GM18502 (cell line): ENCODE results near the gene PPP2R3B.
"Not testable (repeated sequence)": the region's sequence is repeated elsewhere in the genome, so short reads cannot be mapped to it uniquely, and the experiment has no call there.

Experiments
- ATAC-seq: cut with Tn5 transposase; IDR thresholded peaks from one replicate; pipeline ENCODE4 v1.9.1; 2021; ENCODE audit warnings: mild to moderate bottlenecking; ENCODE audit not compliant: unreplicated experiment, poor library complexity

The PPP2R3B gene

DNA sequence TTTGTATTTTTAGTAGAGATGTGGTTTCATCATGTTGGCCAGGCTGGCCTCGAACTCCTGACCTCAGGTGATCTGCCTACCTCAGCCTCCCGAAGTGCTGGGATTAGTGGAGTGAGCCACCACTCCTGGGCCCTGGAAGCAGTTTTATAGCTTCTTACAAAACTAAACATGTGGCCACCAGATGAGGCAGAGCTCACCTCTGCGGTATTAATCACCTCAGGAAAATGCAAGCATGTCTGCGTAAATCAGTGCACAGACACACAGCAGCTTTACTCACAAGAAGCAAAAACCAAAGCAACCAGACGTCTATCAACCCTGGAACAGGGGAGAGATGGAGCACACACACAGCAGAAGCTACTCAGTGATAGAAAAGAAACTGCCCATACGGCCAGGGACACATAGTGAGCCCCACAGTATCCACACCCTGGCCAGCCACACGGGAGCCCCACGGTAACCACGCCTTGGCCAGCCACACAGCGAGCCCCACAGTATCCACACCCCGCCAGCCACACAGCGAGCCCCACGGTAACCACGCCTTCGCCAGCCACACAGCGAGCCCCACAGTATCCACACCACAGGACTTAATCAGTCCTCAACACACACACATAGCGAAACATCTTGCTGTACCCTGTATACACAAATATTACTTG lies 30.2 kb downstream of the PPP2R3B start:
- no peak for ATAC-seq

DNA sequence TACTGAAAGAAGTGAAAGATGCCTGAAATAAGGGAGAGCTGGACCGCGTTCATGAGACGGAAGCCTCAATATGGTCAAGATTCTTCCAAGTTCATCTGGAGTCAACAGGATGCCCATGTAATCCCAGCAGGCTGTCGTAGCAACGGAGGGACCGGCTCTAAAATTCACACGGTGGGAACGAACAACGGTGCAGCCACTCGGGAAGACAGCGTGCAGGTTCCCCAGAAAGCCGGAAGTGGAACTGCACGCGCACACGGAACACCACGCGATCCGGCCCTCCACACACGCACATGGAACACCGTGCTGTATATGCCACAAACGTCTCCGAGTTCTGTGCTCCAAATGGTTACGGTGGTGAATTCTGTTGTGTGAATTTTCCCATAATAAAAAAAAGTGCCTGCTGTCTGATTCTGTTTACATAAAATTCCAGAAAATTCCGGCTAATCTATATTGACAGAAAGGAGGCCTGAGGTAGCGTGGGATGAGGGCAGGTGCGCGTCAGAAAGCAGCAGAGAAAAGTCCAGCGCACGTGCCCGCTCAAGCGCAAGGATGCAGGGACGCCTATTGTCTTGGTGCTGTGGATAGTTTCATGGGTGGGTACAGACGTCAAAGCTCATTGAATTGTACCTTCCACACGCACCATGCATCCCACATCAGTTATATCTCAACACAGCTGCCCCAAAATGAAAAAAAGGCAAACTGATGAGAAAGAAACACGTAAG lies 31.2 kb downstream of the PPP2R3B start:
- no peak for ATAC-seq

DNA sequence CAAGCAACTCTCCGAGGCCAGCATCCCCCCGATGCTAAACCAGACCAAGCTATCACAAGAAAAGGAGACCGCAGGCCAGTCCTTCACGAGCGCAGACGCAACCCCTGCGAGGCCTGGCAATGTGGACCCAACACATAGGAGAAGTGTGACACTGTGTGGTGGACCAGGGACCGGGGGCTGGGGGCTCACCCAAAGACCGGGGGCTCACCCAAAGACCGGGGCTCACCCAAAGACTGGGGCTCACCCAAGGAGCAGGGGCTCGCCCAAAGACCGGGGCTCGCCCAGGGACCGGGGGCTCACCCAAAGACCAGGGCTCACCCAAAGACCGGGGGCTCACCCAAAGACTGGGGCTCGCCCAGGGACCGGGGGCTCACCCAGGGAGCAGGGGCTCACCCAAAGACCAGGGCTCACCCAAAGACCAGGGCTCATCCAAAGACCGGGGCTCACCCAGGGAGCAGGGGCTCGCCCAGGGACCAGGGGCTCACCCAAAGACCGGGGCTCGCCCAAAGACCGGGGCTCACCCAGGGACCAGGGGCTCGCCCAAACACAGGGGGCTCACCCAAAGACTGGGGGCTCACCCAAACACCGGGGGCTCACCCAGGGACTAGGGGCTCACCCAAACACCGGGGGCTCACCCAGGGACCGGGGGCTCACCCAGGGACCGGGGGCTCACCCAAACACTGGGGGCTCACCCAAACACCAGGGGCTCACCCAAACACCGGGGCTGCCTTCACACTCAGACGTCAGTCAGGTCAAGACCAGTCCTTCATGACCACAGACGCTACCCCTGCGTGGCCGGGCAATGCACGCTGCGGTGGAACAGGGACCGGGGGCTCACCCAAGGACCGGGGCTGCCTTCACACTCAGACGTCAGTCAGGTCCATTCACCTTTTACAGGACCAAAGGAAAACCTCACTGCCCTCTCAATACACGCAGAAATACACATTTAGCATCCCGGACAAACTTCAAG lies 32.9 kb downstream of the PPP2R3B start:
- ATAC-seq, result no peak

DNA sequence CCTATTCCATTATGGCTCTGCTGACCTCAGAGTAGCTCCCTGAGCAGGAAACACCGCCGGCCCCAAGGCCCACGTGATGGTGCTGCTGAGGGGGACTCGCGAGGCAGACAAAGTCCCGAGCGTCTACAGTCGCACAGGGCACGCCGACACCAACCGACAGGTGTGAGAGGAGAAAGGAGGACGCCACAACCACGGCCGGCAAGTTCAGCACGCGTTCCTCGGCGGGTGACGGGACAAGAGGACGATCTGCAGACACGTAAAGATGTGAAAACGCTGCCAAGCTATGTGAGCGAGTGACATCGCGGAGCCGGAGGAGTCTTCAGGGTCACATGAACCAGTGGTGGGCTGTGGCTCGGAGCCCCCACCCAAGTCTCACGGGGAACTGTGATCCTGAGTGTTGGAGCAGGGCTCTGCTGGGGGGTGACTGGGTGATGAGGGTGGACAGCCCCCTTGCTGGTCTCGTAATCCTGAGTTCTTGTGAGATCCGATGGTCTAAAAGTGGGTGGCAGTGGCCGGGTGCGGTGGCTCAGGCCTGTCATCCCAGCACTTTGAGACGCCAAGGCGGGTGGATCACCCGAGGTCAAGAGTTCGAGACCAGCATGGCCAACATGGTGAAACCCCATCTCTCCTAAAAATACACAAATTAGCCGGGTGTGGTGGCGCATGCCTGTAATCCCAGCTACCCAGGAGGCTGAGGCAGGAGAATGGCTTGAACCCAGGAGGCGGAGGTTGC lies 34.0 kb downstream of the PPP2R3B start:
- no peak for ATAC-seq

DNA sequence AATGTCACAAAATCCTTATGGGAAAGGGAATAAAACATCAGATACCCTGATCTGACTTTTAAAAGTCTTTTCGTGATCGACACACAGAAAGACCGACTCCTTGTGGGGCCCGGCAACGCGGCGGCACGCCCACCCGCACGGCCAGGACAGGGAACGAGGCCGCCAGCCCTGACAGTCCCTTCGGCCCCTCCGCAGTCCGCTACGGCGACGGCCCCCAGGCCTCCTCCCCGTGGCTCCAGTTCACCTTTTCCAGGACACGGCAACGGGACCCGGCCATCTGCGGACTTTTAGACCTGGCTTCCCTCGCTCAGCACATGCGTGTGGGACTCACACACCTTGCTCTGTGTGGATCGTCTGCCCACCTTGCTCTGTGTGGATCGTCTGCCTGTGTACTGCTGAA lies 34.5 kb downstream of the PPP2R3B start:
- ATAC-seq, result no peak

DNA sequence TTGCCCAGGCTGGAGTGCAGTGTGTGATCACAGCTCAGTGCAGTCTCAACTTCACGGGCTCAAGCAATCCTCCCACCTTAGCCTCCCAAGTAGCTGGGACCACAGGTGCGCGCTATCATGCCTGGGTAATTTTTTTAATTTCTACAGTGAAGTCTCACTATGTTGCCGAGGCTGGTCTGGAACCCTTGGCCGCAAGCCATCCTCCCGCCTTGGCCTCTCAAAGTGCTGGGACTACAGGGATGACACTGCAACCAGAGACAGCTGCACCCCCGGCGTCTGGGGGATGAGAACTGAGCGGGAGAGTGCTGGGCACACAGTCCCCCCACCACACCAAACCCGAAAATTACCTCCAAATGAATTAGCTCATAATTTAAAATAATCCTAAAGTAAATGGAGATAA lies 35.0 kb downstream of the PPP2R3B start:
- ATAC-seq, result no peak

DNA sequence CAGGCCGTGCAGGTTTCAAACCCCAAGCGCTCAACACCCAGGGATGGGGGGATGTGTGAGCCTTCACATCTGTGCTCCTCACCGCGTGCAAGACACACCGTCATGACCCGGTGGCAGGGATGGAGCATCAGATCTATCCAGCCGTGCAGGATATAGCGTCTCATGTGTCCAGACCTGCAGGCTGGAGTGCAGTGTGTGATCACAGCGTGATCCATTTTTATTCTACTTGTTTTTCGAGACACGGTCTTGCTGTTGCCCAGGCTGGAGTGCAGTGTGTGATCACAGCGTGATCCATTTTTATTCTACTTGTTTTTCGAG lies 35.4 kb downstream of the PPP2R3B start:
- not testable (repeated sequence) for ATAC-seq

DNA sequence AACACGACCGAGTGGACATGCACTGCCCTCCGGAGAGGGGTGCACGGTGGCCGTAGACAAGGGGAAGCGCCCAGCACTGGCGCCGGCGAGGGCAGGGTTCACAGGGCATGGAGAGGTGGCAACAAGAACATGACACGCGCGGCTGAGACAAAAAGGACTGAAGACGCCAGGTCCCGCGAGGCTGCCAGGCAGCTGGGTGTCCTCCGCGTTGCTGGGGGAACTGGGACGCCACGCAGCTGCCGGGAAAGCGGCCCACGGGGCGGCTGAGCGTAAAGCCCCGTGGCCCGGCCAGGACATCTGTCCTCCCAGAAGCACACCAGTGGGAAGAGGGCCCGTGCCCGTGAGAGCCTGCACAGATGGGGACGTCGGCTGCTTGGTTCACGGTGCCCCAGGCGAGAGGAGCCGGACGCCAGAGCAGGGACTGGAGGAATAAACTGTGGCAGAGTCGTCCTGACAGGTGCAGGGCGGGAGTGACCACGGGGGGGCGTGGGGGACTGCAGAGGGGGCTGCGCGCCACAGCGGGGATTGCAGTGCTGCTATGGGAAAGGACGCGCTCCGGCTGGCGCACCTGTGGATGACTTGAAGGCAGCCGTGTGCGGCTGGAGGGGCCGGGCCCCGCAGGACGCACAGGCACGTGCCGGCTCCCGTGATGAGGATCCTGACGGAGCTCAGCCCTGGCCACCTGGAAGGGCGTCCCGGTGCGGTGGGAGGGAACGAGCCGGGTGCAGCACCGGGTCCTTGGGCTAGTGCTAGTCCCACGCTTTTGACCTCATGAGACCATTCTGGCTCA lies 36.0 kb downstream of the PPP2R3B start:
- no peak for ATAC-seq

DNA sequence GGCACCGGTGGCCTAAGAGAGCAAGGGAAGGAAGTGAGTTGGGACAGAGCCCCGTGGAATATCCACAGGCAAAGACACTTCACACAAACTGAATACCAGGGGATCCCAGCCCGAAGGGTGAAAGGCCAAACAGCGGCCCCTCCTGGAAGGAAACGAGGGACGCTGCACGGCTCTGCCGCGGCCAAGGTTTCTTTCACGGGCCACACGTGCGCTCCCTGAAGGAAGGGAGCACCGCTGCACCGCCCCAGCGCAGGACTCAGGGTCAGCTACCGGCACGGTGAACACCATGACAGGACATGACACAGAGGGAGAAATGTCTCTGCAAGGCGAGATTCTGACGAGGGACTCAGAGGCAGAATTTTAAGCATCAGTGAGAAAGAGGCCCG lies 36.6 kb downstream of the PPP2R3B start:
- ATAC-seq, result no peak

DNA sequence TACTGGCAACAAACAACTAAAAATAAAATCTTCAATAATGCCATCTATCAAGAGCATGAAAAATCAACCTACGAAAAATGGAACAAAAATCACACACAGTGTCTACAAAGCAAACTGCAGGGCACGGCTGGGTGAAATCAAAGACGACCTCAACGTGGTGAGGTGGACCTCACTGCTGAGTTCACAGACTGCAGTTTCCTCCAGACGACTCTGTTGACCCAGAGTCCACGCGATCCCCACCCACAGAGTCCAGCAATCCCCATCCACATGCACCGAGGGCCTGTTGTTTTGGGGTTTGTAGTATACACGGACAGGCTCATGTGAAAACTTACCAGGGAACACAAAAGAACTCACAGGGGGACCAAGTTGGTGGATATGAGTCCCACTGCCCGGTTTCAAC lies 37.0 kb downstream of the PPP2R3B start:
- no peak for ATAC-seq

DNA sequence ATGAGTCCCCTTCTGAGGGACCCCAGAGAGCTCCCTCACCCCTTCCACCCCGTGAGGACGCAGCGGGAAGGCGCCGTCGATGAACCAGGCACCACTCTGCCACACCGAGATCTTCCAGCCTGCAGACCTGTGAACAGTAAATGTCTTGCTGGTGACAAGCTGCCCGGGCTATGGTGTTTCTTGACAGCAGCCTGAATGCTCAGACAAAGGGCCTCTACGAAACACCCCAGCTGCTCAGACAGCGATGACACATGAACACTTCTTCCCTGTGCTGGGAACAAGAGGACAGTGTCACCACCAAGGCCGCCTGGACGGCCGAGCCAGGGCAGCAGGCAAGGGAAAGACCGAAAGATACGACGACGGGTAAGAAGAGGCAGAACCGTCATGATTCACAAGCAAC lies 37.5 kb downstream of the PPP2R3B start:
- no peak for ATAC-seq

DNA sequence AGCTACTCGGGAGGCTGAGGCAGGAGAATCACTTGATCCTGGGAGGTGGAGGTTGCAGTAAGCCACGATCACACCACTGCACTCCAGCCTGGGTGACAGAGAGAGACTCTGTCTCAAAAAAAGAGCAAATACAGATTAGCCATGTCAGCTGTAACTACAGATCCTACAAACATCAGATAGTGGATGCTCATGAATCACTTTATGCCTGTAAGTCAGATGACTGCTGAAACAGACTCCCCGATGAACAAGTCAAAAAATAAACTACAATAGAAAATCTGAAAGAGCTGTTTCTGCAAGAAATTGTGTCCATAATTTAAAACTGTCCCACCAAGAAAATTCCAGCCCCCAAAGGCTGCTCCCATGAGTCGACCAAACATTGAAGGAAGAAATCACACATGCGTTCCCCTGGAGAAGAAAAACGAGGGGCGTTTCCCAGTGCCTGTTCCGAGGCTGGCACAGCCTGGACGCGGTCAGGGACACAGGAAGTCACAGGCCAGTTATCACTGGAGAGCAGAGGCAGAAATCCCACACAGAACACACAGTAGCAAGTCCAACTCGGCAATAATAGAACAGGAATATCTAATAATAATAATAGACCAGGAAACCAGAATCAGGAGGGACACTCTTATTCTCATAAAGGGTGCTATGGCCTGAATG lies 38.1 kb downstream of the PPP2R3B start:
- no peak for ATAC-seq

DNA sequence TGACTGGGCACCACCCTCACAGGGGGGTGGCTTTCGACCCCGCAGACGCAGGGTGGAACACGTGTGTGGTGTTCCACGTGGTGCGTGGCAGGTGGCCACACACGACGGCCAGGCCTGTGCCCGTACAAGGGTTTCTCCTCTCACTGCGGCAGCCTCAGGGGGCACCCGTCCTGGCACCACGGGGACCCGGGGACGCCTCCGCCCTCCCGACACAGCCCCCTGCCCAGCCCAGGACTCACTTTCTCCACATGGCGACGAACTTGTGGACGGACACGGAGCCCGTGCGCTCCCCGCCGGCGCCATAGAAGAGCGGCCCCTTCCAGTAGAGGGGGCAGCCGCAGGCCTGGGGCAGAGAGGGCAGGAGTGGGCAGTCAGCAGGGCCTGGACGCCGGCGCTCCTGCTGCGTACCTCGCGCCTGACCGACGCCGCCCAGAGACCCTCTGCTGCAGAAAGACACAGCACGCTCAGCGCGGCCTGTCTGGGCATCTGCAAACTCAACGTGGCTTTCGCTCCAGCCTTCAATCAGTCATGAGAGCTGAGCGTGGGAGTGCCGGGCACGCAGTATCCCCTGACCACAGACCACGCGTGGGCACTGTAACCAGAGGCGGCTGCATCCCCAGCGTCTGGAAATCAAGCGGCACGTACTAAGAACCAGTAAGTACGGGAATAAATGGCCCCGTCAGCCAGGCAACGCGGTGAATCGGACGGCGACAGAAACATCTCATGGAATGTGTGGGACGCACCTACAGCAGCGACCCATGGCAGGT lies 39.2 kb downstream of the PPP2R3B start:
- no peak for ATAC-seq

DNA sequence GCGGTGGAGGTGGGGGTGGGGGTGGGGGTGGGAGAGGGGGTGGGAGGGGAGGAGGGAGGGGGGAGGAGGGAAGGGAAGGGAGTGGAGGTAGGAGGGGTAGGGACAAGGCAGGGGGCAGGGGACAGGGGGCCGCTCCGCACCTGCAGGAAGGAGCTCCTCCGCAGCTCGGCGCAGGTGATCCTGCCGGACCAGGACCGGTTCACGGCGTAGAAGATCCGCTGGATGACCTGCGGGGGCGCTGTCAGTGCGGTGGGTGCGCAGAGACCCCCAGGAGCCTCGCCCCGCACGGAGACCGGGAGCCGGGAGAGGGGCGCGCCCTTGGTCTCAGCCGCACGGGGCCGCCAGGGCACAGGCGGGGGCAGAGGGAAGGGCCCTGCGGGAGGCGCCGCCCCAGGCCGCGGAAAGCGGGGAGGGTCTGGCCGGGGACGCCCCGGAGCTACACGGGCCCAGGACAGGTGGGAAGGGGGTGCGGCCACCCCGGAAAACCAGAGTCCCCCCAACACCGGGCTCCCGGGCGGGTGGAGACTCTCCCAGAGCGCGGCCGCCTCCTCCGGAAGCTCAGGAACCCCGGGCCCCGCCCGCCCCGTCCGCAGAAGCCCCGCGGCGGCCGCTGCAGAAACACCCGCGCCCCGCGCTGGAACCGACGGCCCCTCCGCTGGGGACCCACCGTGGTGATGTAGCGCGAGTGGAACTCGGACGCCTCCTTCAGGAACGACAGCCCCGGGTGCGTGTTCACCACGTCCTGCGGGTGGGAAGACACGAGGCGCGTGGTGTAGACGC lies 40.5 kb downstream of the PPP2R3B start:
- ATAC-seq, result no peak

DNA sequence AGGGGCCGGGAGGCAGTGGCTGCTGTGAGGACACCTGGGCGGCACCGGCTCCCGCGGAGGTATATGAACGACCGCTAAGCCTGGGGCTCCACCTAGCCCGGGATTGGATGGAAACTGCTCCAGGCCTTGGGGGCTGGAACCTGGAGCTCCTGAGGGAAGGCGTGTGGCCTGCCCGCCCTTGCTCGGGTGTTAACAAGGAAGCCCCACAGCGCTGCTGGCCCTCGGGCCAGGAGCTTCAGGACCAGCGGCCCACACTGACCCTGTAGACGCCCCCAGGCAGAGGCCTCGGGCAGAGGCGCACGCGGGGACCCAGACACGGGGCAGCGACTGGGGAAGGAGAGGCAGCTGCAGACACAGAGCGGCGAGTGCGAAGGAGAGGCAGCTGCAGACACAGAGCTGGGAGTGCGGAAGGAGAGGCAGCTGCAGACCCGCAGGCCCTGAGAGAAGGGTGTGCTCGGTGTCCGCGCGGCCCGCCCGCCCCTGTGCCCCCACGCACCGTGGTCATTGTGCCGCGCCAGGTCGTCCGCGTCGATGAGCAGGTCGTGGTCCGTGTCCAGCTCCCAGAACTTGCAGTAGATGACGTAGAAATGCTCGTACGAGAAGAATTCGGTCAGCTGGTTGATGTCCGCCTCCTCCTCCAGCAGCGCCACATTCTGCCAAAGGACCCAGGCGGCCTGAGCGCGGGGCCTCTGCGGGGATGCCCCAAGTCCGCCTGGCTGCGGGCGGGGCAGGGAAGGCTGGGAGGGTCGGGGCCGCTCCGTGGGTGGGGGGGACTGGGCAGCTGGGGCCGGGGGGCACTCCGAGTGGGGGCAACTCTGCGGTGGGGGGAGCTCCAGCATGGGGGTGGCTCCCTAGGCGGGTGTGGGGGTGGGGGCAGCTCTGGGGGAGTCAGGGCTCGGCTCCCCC lies 41.4 kb downstream of the PPP2R3B start:
- ATAC-seq, result no peak

DNA sequence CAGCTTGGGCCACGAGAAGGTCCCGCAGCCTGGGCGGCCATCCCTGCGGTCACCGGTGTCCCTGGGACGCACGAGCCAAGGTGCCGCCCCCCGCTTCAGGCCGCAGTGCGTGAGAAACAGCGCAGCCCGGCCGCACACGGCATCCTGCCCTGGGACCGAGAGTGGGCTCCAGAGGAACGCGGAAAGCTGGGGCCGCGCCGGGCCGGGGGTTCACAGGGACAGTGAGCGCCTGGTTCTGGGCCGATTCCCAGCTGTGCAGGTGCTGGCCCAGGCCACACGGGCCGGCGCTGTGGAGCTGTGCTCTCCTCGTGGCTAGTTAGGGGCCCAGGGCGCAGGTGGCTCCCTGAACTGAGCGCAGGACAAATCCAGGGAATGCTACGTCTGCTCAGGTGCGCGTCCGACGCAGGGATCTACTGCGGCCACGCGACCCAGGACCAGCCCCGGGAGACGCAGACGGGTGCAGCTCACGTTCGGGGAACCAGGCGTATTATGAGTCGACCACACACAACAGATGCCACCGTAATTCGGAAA lies 42.3 kb downstream of the PPP2R3B start:
- ATAC-seq, result no peak
